Heart right ventricle (tissue), 16 donors: ENCODE results near the gene SERTAD3. TPM values are rescaled to one million over a fixed set of nuclear protein-coding genes. Genes with fewer than 3 reads are reported as not detected.
"Not testable (repeated sequence)": the region's sequence is repeated elsewhere in the genome, so short reads cannot be mapped to it uniquely, and the experiment has no call there.

Experiments
- ATAC-seq, 8 donors: fragments of 200-7000 bp; cut with Tn5 transposase; one replicate each; pipeline ENCODE4 v1.9.1; 2020; ENCODE audit warnings: mild to moderate bottlenecking in 8 of 8, moderate library complexity in 8 of 8, moderate number of reproducible peaks in 1 of 8
- DNase-seq, 2 donors: peaks; one replicate each; pipeline ENCODE4 v3.0.0-alpha.2; 2020
- H3K27ac ChIP-seq, 10 donors: fragments of 200-600 bp; sonication (generic) in 2 of 10; one replicate each; pipeline versions ENCODE4 v1.5.0 to v1.8.0; 2020 to 2022; ENCODE audit warnings: mild to moderate bottlenecking in 3 of 10
- H3K27me3 ChIP-seq, 7 donors: fragments of 200-600 bp; one replicate each; pipeline ENCODE4 v1.8.0; 2021 to 2022; ENCODE audit warnings: mild to moderate bottlenecking in 2 of 7
- H3K36me3 ChIP-seq, 9 donors: fragments of 200-600 bp; sonication (generic) in 1 of 9; one replicate each; pipeline versions ENCODE4 v1.5.0 to v1.8.0; 2020 to 2022; ENCODE audit warnings: mild to moderate bottlenecking in 2 of 9
- H3K4me1 ChIP-seq, 9 donors: fragments of 200-600 bp; sonication (generic) in 1 of 9; one replicate each; pipeline versions ENCODE4 v1.5.0 to v1.8.0; 2020 to 2022; ENCODE audit warnings: mild to moderate bottlenecking in 4 of 9
- H3K4me3 ChIP-seq, 10 donors: fragments of 200-600 bp; sonication (generic) in 2 of 10; one replicate each; pipeline versions ENCODE4 v1.5.0 to v1.8.0; 2020 to 2022; ENCODE audit warnings: mild to moderate bottlenecking in 7 of 10, moderate library complexity in 2 of 10
- H3K9me3 ChIP-seq, 11 donors: fragments of 200-600 bp in 10 of 11; sonication (generic) in 2 of 11; one replicate each; pipeline versions ENCODE4 v1.5.0 to v1.8.0; 2013 to 2022; ENCODE audit warnings: mild to moderate bottlenecking in 2 of 11, control low read depth in 1 of 11, moderate library complexity in 1 of 11
- WGBS, 2 donors: extraction: QIAGEN DNeasy Blood & Tissue Kit; methylation state at CpG; one replicate each; pipeline ENCODE4 v1.1.7; 2013; ENCODE audit warnings: inconsistent platforms in 1 of 2; 5-methylcytosine and 5-hydroxymethylcytosine counted together
- intact Hi-C, 10 donors: fragments of 100-400 bp; cut with DNase I; formaldehyde crosslinking; loops; one replicate each; pipeline versions ENCODE4 v1.11.1 to v1.14.2; 2022
- polyA plus RNA-seq, 2 donors: library from polyadenylated mRNA; stranded (reverse); fragments of 200-250 nt; gene quantifications; one replicate each; pipeline ENCODE4 v1.2.3, GENCODE V29; 2013
- total RNA-seq, 10 donors: library from RNA; stranded (reverse); fragmentation: NEBNext Ultra II Directional in 3 of 10; extraction: Animal tissue kit (Norgen Biotek cat#: 25700) in 3 of 10; gene quantifications; one replicate each; pipeline versions ENCODE4 v1.2.1 to v1.2.4, GENCODE V29; 2021 to 2023
- TF ChIP-seq, protein P1 (sequence below), 9 donors: fragments of 200-600 bp; sonication (generic) in 2 of 9; IDR thresholded peaks; one replicate each; pipeline versions ENCODE4 v1.5.0 to v1.8.0; 2021 to 2022; ENCODE audit warnings: antibody characterized with exemption in 9 of 9, mild to moderate bottlenecking in 5 of 9, moderate library complexity in 1 of 9
- donor health status: Arrhythmogenic right ventricular cardiomyopathy.
- donor health status: ischemic (EF 13 %, LVEDD 7.1; RV severe dilation, severe dysfunction).
- donor health status: healthy with polysubstance abuse.
- donor health status: DM: no; HTN: yes; CAD: no.
- donor health status: DM: no; HTN: no; CAD: no.
- donor health status: ischemic (EF 25% LVEDD 6.9; RV normal size, moderate dysfunction).
- donor health status: ischemic (EF 25% LVEDD 5.7; RV mildly dilated, moderate dysfunction).
- donor health status: healthy.
- donor health status: DM: yes; HTN: yes; CAD: no.
- donor health status: Ischemic cardiomyopathy.
- donor health status: ischemic (EF 35%, LVEDD 5.7; RV mildly dilated, moderate dysfunction).
- donor health status: nonischemic (EF 11% LVEDD 7.7; RV severe dilation, severe dysfunction).
- donor health status: DM: yes; HTN: yes; CAD: no.
- donor health status: PGD.
- donor health status: ischemic (EF 29% LVEDD 5.4; RV normal size, mild dysfunction).
- donor health status: nonischemic (EF 23%, LVEDD 6.1; RV moderate dilation, normal function).

Gene SERTAD3
- total and polyA plus RNA-seq, 12 donors, result 19.4 to 37.5 (median 29.3) TPM

DNA sequence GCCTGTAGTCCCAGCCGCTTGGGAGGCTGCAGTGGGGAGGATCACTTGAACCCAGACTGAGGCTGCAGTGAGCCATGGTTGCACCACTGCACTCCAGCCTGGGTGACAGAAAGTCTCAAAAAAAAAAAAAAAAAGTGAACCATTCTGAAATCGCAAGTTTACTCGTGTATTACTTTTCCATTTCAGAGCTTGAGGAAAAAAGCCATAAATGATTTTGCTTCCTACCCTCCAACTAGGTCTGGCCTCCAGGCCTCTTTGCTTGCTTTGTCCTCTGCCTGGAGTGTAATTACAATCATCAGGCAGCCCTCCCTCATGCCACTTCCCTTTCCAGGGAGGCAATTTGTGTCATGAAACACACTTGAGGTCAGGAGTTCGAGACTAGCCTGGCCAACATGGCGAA is 12.9 kb upstream of the SERTAD3 start:
- intact Hi-C loops, result no loop called here
- Histone ChIP-seq H3K36me3 (peaks cover 0 to 50% (median 4%) of the 10 kb centered on the region in 9 donors), H3K27me3 (no peaks in the 10 kb centered on the region), H3K27ac (no peak overlapping the region), H3K4me1 (peaks cover 0 to 12% (median 0%) of the 10 kb centered on the region in 9 donors), H3K4me3 (no peak overlapping the region), H3K9me3 (no peaks in the 10 kb centered on the region)
- ATAC-seq, result no peak
- DNase-seq, result no peak
- WGBS, 2 donors, result 80 to 94% methylated on average over 5 of the region's 5 CpGs
- TF ChIP-seq, protein P1, sequence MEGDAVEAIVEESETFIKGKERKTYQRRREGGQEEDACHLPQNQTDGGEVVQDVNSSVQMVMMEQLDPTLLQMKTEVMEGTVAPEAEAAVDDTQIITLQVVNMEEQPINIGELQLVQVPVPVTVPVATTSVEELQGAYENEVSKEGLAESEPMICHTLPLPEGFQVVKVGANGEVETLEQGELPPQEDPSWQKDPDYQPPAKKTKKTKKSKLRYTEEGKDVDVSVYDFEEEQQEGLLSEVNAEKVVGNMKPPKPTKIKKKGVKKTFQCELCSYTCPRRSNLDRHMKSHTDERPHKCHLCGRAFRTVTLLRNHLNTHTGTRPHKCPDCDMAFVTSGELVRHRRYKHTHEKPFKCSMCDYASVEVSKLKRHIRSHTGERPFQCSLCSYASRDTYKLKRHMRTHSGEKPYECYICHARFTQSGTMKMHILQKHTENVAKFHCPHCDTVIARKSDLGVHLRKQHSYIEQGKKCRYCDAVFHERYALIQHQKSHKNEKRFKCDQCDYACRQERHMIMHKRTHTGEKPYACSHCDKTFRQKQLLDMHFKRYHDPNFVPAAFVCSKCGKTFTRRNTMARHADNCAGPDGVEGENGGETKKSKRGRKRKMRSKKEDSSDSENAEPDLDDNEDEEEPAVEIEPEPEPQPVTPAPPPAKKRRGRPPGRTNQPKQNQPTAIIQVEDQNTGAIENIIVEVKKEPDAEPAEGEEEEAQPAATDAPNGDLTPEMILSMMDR (IDR thresholded peaks at IDR 0.05), result no peak

DNA sequence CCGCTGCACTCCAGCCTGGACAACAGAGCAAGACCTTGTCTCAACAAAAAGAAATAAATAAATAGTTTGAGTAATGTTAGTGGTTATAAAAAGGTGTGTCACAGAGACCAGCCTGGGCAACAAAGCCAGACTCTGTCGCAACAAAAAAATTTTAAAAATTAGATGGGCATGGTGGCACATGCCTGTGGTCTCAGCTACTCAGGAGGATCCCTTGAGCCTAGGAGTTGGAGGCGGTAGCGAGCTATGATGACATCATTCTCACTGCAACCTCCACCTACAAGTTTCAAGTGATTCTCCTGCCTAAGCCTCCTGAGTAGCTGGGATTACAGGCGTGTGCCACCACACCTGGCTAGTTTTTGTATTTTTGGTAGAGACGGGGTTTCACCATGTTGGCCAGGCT is 9.8 kb upstream of the SERTAD3 start:
- ATAC-seq, H3K4me1 ChIP-seq, DNase-seq, H3K9me3 ChIP-seq, H3K27me3 ChIP-seq, H3K4me3 ChIP-seq, intact Hi-C loops, H3K27ac ChIP-seq: not testable (repeated sequence)
- WGBS, 2 donors, result 97% methylated on average over 6 of the region's 6 CpGs
- H3K36me3 ChIP-seq, result peaks cover 0 to 73% (median 5%) of the 10 kb centered on the region in 9 donors

DNA sequence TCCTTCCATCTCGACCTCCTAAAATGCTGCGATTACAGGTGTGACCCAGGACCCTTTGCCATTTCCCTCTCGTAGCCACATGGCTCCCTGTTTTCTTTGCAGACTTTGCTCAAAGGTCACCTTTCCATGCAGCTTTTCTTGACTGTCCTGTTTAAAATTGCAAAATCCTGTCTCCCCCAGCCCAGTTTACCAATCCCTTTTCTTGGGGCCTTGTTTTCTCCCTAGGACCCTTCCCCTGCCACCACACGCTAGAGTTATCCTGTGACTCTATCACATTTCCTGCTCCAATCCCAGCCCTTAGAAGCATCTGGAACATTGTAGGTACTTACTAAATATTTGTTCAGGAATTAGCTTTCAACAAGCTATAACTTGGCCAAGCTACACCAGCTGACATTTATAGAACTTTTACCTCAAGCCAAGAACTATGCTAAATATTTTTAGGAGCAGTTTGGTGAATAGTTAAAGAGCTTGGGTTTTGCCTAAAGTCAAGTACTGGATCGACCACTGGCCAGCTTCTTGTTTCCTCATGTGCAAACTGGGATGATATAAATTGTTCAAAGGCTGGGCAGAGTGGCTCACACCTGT is 9.1 kb upstream of the SERTAD3 start:
- no peaks in the 10 kb centered on the region for H3K27me3 ChIP-seq
- intact Hi-C loops, result no loop called here
- no peaks in the 10 kb centered on the region for H3K4me1 ChIP-seq
- H3K27ac ChIP-seq, result no peak overlapping the region
- no peak overlapping the region for H3K4me3 ChIP-seq
- DNase-seq (no peak), ATAC-seq (no peak)
- H3K36me3 ChIP-seq, result peaks cover 0 to 80% (median 10%) of the 10 kb centered on the region in 9 donors
- TF ChIP-seq, protein P1 (IDR thresholded peaks at IDR 0.05), result no peak
- no peaks in the 10 kb centered on the region for H3K9me3 ChIP-seq
- WGBS, 2 donors, result 86 to 87% methylated on average over 5 of the region's 5 CpGs

DNA sequence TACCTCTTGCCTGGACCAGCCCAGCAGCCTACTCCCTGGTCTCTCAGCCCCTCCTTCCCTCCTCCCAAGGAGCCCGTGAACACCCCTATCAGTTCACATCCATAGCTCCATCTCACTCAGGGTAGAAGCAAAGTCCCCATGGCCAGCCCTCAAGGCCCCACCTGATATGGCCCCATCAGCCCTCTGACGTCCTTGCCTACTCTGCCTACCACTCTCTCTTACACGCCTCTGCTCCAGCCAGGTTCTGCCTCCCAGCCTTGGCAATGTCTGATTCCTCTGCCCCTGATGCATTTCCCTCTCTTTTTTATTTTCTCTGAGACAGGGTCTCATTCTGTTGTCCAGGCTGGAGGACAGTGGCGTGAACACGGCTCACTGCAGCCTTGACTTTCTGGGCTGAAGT is 7.9 kb upstream of the SERTAD3 start:
- H3K27me3 ChIP-seq, result no peaks in the 10 kb centered on the region
- TF ChIP-seq, protein P1 (IDR thresholded peaks at IDR 0.05), result no peak
- no peaks in the 10 kb centered on the region for H3K4me1 ChIP-seq
- WGBS, 2 donors, result 65 to 71% methylated on average over 5 of the region's 5 CpGs
- no peak overlapping the region for H3K4me3 ChIP-seq
- peaks cover 0 to 79% (median 14%) of the 10 kb centered on the region in 9 donors for H3K36me3 ChIP-seq
- no peaks in the 10 kb centered on the region for H3K9me3 ChIP-seq
- DNase-seq (no peak), ATAC-seq (peak in 3 of 8 donors; percentile 7 to 38 (median 25))
- intact Hi-C loops, result no loop called here
- H3K27ac ChIP-seq, result no peak overlapping the region

DNA sequence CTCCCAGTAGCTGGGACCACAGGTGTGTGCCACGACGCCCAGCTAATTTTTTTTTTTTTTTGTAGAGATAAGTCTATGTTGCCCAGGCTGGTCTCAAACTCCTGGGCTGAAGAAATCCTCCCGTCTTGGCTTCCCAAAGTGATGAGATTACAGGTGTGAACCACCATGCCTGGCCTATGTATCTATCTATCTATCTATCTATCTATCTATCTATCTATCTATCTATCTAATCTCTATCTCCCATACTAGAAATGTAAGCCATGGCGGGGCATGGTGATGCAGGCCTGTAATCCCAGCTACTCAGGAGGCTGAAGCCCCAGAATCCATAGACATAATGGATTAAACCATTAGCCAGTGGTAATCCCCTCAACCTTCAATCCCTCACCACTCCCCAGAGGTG is 6.5 kb upstream of the SERTAD3 start:
- no peak for ATAC-seq
- Histone ChIP-seq H3K9me3 (no peaks in the 10 kb centered on the region), H3K27me3 (no peaks in the 10 kb centered on the region), H3K36me3 (peaks cover 0 to 67% (median 14%) of the 10 kb centered on the region in 9 donors), H3K4me3 (no peak overlapping the region), H3K4me1 (no peaks in the 10 kb centered on the region), H3K27ac (no peak overlapping the region)
- TF ChIP-seq, protein P1 (IDR thresholded peaks at IDR 0.05), result no peak
- no peak for DNase-seq
- WGBS, 2 donors, result 93 to 99% methylated on average over 4 of the region's 4 CpGs
- intact Hi-C loops, result no loop called here
